CD4-positive, alpha-beta T cell treated with Interleukin-12 subunit alpha and Interleukin-12 subunit beta, for 1 hour (primary cell): ENCODE data around the gene CEP72.
"Not testable (repeated sequence)": the region's sequence is repeated elsewhere in the genome, so short reads cannot be mapped to it uniquely, and the experiment has no call there.

Experiments
- DNase-seq: peaks from one replicate; pipeline ENCODE4 v3.0.0-alpha.2; 2020

CEP72 gene

GRCh38 chr5:673831-674629, 61.9 kb downstream of the CEP72 start:
- no peak for DNase-seq

GRCh38 chr5:674630-675011, 62.5 kb downstream of the CEP72 start:
- no peak for DNase-seq

DNA sequence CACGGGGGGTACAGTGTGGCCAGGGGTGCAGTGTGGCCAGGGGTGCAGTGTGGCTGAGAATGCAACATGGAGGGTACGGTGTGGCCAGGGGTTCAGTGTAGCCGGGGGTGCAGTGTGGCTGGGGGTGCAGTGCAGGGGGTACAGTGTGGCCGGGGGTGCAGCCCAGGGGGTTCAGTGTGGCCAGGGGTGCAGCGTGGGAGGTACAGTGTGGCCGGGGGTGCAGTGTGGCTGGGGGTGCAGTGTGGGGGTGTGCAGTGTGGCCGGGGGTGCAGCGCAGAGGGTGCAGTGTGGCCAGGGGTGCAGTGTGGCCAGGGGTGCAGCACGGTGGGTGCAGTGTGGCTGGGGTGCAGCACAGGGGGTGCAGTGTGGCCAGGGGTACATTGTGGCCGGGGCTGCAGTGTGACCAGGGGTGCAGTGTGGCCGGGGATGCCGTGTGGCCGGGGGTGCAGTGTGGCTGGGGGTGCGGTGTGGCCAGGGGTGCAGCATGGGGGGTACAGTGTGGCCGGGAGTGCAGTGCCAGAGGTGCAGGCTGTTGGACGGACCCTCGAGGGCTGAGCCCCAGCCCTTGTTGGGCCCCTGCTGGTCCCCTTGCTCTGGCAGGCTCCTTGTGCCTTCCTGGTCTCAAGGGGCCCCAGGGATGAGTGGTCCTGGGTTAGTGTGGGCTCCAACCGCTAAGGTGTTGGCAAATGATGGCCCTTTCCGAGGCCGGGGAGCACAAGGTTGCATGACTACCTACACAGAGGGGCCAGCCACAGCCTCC, 63.2 kb downstream of the CEP72 start:
- DNase-seq, result no peak

- DNase-seq, result no peak
Measured at GRCh38 chr5:675871-676698, 63.9 kb downstream of the CEP72 start.

DNA sequence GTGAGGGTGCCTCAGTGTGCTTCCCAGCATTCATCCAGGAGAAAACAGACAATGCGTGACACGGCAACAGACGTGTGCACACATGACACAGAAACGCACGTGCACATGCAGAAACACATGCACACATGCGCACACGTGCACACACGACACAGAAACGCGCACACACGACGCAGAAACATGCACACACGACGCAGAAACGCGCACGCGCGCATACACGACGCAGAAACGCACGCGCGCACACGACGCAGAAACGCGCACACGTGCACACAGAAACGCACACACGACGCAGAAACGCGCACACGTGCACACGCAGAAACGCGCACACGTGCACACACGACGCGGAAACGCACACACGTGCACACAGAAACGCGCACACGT, 64.5 kb downstream of the CEP72 start:
- no peak for DNase-seq

DNA sequence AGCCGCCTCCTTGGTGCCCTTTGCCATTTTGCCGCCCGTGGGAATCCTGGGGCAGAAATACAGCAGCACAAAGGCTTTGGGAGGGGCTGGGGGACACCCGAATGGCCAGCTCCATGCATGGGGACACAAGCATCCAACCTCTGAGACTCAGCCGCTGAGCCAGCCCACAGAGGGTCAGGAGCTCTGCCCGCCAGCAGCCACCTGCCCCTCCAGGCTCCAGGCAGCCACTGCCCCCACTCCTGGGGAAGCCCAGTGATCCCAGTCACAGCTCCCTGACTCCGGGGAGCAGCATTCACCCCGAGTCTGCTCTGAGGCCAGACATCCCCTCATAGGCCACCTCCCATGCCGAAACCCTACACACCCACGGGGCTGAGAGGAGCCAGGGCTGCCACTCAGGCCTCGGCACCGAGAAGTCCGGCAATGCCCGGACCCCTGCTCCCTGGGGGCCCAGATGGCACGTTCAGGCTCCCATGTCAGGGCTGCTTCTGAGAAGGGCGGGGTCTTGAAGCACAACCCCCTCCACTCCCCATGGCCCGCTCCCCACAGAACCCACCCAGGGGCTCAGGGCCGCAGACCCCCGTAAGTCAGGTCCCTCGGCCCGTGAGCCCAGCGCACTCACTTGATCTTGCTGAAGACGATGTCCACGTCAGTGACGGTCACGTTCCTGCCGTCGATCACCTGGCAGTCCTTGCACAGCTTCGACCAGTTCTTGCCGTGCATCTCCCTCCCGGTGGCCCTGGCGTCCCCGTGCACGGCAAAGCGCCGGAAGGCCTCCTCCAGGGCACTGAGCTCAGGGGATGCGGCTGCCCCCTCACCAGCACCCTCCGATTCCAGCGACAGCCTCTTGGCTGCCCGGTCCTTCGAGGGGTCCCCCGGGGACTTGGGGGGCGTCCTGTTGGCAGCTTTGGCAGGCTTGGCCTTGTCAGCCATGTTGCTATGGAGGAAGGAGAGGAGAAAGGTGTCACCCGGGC, 65.3 kb downstream of the CEP72 start:
- no peak for DNase-seq

GRCh38 chr5:678521-678920, 66.4 kb downstream of the CEP72 start:
- DNase-seq, result not testable (repeated sequence)

GRCh38 chr5:679166-679895, 67.2 kb downstream of the CEP72 start:
- DNase-seq, result not testable (repeated sequence)

DNA sequence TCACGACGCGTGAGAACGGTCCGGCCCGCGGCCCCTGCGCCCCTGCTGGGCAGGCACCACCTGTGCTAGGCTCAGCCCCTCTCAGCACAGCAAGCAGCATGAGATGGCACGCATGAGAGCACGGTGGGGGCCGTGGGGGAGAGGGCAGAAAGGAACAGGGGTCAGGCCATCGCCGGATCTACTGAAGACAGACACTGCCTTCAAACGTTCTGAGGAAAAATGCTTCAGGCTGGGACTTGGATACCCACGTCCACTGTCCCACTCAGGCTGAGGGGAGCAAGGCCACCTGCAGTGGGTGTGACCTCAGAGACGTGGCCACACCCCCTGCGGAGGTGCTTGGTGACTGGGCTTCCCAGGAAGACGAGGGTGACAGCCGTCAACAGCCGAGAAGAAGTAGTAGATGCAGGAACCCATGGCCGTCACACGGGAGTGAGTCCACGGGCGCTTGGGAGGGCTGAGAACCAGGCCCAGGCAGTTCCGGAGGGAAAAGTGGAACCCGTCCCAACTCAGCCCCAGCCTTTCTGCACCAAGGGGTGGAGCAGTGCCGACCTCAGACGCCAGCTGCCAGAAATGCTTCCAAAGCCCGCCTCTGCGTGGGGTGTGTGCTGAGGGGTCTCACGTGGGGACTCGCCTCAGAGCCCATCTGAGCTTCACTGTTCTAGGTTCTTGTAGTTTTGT, 68.1 kb downstream of the CEP72 start:
- not testable (repeated sequence) for DNase-seq

DNA sequence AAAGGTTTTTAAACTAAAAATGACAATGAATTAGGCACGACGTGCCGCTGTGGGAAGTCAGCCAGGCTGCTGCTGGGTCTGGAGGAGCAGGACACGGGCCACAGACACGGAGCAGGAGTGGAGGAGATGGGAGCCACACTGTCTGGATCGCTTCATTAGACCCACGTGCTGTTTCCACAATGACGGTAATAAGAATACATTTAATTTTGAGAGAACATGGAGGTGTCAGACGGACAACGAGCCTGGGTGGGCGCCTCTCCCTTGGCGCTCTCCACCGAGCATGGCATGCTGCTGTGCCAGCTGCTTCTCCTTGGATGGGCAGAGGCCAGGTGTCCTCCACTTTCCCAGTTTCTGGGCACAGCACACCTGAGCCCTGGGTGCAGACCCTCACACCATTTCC, 68.7 kb downstream of the CEP72 start:
- not testable (repeated sequence) for DNase-seq

DNA sequence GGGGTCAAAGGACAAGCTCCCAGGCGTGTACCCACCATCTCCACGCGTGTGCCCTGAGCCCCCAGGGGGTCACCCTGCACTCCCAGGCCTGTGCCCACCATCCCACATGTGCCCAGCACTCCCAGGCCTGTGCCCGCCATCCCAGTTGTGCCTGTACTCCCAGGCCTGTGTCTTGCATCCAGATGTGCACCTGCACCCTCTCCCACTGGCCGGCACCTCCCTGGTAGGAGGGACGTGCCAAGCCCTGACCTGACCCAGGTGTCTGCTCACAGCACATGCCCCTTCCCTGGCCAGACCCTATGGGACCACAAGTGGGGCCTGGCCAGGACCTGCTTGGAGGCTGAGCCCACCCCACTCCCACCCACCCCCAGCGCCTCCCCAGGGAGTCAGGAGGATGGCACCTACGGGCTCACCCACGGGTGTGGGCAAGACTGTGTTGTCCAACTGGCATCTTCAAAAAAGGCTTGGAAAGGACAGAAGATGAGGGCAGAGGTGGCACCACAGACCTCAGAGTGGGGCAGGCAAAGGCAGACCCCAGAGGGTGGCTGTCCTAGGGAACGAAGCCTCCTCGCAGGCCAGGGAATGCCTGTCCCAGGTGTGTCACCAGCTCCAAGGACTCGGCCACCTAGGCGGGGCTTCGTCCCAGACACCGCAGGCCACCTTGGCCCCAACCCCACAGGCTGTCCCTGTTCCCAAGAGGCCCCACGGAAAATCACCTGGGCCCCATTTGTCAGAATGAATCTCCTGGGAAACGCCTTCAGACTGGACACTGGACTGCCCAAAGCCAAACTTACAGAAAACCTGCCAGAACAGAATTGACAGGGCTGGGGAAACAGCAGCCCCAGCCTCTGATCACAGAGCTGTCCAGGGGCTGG, 69.4 kb downstream of the CEP72 start:
- not testable (repeated sequence) for DNase-seq

DNA sequence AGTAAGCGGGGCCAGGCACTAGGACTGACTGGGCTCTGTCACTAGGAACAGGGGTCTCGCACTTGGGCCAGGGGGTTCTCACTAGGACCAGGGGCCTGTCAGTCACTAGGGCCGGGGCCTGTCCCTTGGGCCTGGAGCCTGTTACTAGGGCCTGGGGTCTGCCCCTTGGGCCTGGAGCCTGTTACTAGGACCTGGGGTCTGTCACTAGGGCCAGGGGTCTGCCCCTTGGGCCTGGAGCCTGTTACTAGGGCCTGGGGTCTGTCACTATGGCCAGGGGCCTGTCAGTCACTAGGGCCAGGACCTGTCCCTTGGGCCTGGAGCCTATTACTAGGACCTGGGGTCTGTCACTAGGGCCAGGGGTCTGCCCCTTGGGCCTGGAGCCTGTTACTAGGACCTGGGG, 70.1 kb downstream of the CEP72 start:
- DNase-seq, result not testable (repeated sequence)

- not testable (repeated sequence) for DNase-seq
Measured at GRCh38 chr5:682651-683358, 70.7 kb downstream of the CEP72 start.

- DNase-seq, result no peak
Measured at GRCh38 chr5:683551-684481, 71.7 kb downstream of the CEP72 start.

DNA sequence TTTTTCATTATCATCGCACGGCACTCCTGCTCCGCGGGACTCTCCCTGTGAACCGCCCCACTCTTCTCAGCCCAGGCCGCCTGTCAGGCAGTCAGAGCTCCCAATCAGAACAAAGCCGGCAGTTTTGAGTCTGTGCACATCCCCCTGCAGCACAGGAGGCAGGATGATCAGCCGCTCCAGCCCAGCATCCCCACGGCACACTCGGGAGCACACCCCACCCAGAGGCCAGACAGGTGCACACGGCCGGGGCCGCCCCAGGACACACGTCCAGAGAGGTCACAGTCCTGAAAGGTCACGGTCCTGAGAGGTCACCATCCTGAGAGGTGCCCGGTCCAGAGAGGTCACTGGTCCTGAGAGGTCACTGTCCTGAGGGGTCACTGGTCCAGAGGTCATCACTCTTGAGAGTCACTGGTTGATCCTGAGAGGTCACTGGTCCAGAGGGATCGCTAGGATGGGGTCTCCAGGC, 72.6 kb downstream of the CEP72 start:
- no peak for DNase-seq

- DNase-seq, result no peak
Measured at GRCh38 chr5:685262-686171, 73.4 kb downstream of the CEP72 start.

GRCh38 chr5:686172-686523, 74.0 kb downstream of the CEP72 start:
- not testable (repeated sequence) for DNase-seq
